ENCODE data around the gene RCSD1. TPM values are rescaled to one million over a fixed set of nuclear protein-coding genes. Genes with fewer than 3 reads are reported as not detected.

The RCSD1 gene
- total and polyA plus RNA-seq, 2 of the 4 experiments (the other 2 are of a cell fraction) = 0.03 TPM; not detected in 1

DNA sequence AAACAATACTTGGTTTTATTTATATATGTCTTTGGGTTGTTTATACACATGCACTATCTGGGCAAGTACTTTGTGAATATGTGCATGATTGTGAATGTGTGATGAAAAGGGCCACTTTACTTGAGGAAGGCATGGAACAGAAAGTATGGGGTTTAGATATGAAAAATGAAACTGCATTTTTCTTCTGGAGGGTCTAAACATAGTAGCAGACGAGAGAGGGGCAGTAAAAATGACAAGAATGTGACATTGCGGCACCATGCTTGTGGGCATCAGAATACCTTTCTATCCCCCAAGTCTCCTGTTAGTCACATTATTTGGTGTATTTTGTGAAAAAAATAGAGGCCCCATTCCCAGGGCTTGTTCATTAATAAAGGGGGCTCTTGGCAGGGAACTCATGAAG is 76.3 kb downstream of the RCSD1 start:
- POLR2A ChIA-PET (ENCODE audit: unreplicated experiment) = no interaction called here

More for the DNA sequence above, 76.3 kb downstream of the RCSD1 start:
- Histone ChIP-seq H3K23ac (ENCODE audit: low read depth, low read length) (no peak overlapping the region), H3K27me3 (ENCODE audit: control insufficient read depth, insufficient read depth, low read length) (peaks cover 48% of the 10 kb centered on the region), H2AK9ac (replicated peaks; ENCODE audit: low read depth, low read length, poor library complexity) (no peak overlapping the region), H4K91ac (ENCODE audit: insufficient read depth, low read depth, low read length) (no peak overlapping the region), H3K4ac (ENCODE audit: low read depth, low read length) (no peak overlapping the region), H3K4me3 (ENCODE audit: insufficient read depth, low read depth, low read length) (no peak overlapping the region), H2AFZ (replicated peaks; ENCODE audit: low read length, poor library complexity) (no peak overlapping the region), H2BK20ac (ENCODE audit: low read depth, low read length) (no peak overlapping the region), H3K36me3 (ENCODE audit: control insufficient read depth, insufficient read depth, low read length) (no peaks in the 10 kb centered on the region), H2AK5ac (ENCODE audit: low read depth, low read length) (no peak overlapping the region), H3K9ac (ENCODE audit: low read depth, low read length) (no peak overlapping the region), H4K8ac (ENCODE audit: low read depth in 2 of 2, low read length in 2 of 2) (no peak overlapping the region), H3K27ac (ENCODE audit: insufficient read depth, low read length) (no peak overlapping the region), H3K14ac (replicated peaks; ENCODE audit: low read depth, low read length) (no peak overlapping the region), H3K9me3 (ENCODE audit: control insufficient read depth, insufficient read depth, low read length) (no peaks in the 10 kb centered on the region), H3K4me1 (ENCODE audit: control insufficient read depth, insufficient read depth, low read length) (no peaks in the 10 kb centered on the region), H2BK5ac (ENCODE audit: low read depth, low read length, poor library complexity, severe bottlenecking) (no peak overlapping the region), H3K18ac (ENCODE audit: low read depth, low read length) (no peak overlapping the region), H3K79me1 (ENCODE audit: low read depth in 1 of 2, low read length in 2 of 2) (no peaks in the 10 kb centered on the region), H4K5ac (ENCODE audit: low read depth, low read length) (no peak overlapping the region), H2BK15ac (ENCODE audit: low read depth, low read length) (no peak overlapping the region), H3K9me1 (ENCODE audit: insufficient read depth, low read length) (no peaks in the 10 kb centered on the region), H3K4me2 (ENCODE audit: low read depth, low read length) (no peak overlapping the region), H3K56ac (ENCODE audit: extremely low read depth, insufficient read depth, low read length) (no peak overlapping the region), H4K20me1 (ENCODE audit: insufficient read depth, low read length) (no peaks in the 10 kb centered on the region), H2BK120ac (ENCODE audit: low read depth, low read length) (no peak overlapping the region)
- TF ChIP-seq, protein P1, sequence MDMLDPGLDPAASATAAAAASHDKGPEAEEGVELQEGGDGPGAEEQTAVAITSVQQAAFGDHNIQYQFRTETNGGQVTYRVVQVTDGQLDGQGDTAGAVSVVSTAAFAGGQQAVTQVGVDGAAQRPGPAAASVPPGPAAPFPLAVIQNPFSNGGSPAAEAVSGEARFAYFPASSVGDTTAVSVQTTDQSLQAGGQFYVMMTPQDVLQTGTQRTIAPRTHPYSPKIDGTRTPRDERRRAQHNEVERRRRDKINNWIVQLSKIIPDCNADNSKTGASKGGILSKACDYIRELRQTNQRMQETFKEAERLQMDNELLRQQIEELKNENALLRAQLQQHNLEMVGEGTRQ (IDR thresholded peaks at IDR 0.05; ENCODE audit: low read depth, low read length) = no peak
- TF ChIP-seq RFX5 (IDR thresholded peaks at IDR 0.05; ENCODE audit: low read depth, low read length) = no peak
- no peak for TF ChIP-seq MAZ (IDR thresholded peaks at IDR 0.05; ENCODE audit: borderline replicate concordance, low read depth, low read length)
- TF ChIP-seq POLR2A (IDR thresholded peaks at IDR 0.05; ENCODE audit: low read depth, low read length) = no peak
- TF ChIP-seq MAFK (IDR thresholded peaks at IDR 0.05; ENCODE audit: low read depth, low read length) = no peak
- TF ChIP-seq SMC3 (IDR thresholded peaks at IDR 0.05; ENCODE audit: low read depth, low read length) = no peak
- no peak for TF ChIP-seq FOS (IDR thresholded peaks at IDR 0.05; ENCODE audit: low read depth, low read length)
- TF ChIP-seq, protein P2, sequence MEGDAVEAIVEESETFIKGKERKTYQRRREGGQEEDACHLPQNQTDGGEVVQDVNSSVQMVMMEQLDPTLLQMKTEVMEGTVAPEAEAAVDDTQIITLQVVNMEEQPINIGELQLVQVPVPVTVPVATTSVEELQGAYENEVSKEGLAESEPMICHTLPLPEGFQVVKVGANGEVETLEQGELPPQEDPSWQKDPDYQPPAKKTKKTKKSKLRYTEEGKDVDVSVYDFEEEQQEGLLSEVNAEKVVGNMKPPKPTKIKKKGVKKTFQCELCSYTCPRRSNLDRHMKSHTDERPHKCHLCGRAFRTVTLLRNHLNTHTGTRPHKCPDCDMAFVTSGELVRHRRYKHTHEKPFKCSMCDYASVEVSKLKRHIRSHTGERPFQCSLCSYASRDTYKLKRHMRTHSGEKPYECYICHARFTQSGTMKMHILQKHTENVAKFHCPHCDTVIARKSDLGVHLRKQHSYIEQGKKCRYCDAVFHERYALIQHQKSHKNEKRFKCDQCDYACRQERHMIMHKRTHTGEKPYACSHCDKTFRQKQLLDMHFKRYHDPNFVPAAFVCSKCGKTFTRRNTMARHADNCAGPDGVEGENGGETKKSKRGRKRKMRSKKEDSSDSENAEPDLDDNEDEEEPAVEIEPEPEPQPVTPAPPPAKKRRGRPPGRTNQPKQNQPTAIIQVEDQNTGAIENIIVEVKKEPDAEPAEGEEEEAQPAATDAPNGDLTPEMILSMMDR (conservative IDR thresholded peaks at IDR 0.05; ENCODE audit: low read depth, low read length) = no peak
- no peak for TF ChIP-seq RAD21 (IDR thresholded peaks at IDR 0.05; ENCODE audit: low read length)
- TF ChIP-seq, protein P3, sequence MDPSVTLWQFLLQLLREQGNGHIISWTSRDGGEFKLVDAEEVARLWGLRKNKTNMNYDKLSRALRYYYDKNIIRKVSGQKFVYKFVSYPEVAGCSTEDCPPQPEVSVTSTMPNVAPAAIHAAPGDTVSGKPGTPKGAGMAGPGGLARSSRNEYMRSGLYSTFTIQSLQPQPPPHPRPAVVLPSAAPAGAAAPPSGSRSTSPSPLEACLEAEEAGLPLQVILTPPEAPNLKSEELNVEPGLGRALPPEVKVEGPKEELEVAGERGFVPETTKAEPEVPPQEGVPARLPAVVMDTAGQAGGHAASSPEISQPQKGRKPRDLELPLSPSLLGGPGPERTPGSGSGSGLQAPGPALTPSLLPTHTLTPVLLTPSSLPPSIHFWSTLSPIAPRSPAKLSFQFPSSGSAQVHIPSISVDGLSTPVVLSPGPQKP (IDR thresholded peaks at IDR 0.05; ENCODE audit: borderline replicate concordance, low read depth, low read length) = no peak
- TF ChIP-seq MXI1 (IDR thresholded peaks at IDR 0.05; ENCODE audit: borderline replicate concordance, low read depth, low read length) = no peak
- TF ChIP-seq CEBPB (IDR thresholded peaks at IDR 0.05; ENCODE audit: low read depth, low read length) = no peak
- no peak for TF ChIP-seq RCOR1 (IDR thresholded peaks at IDR 0.05; ENCODE audit: insufficient replicate concordance, low read length)
- no peak for TF ChIP-seq CHD1 (IDR thresholded peaks at IDR 0.05; ENCODE audit: low read depth, low read length)
- no peak for TF ChIP-seq NFE2L2 (IDR thresholded peaks at IDR 0.05; ENCODE audit: low read depth, low read length)
- dilution Hi-C loops (cut with HindIII; ENCODE audit: low sequenced_read_pairs, unreplicated experiment) = no loop called here
- DNase-seq = no peak
- intact Hi-C loops (cut with micrococcal nuclease) = loop anchor here (5.0 kb wide), 1 partner anchor 761 kb away; no protein-coding TSS in a partner anchor
- CTCF ChIA-PET = interaction anchor here (0.7 to 2.7 kb wide), 2 partner anchors 9 kb away, joined by 3 to 10 read pairs; no protein-coding TSS in a partner anchor
- in situ Hi-C loops (cut with MboI; ENCODE audit: low sequenced_read_pairs) = no loop called here
- 40% methylated on average over 1 of the region's 2 CpGs; no CpG with 5 or more reads in 1 of the 2 experiments for WGBS, 2 experiments (ENCODE audit: extremely low coverage in 2 of 2, insufficient read length in 1 of 2)
- no peak for ATAC-seq (ENCODE audit: low read depth)
- no TSS peak for BruUV-seq (replicated peaks)

All from IMR-90 (cell line).